HepG2 (cell line): ENCODE measurements around the gene SRP14. TPM values are rescaled to one million over a fixed set of nuclear protein-coding genes. Genes with fewer than 3 reads are reported as not detected.

Experiments used
- ATAC-seq: fragments of 200-7000 bp; cut with Tn5 transposase; 3 replicates; pipeline ENCODE4 v1.9.1; 2020; ENCODE audit warnings: mild to moderate bottlenecking, moderate library complexity
- BruUV-seq: library from RNA; stranded (reverse); fragments of 400-500 nt; replicated peaks from 2 replicates; lab custom pipeline; 2021; lab: Mats Ljungman, UMichigan
- CTCF ChIA-PET: fragments of 300-600 bp; formaldehyde crosslinking; extraction: SDS; loops from one replicate; lab custom pipeline; 2021; ENCODE audit warnings: low total read pairs, inconsistent platforms, low intra/inter-chr PET ratio; lab: Yijun Ruan, JAX
- POLR2A ChIA-PET: fragments of 350-600 bp; sonication (Branson Sonifier 250); formaldehyde crosslinking; loops from one replicate; lab custom pipeline; 2020; ENCODE audit warnings: antibody characterized with exemption, inconsistent platforms; lab: Yijun Ruan, JAX
- DNase-seq: peaks from one replicate; pipeline ENCODE4 v3.0.0-alpha.2; 2015; ENCODE audit warnings: low spot score
- FAIRE-seq: peaks from 3 replicates; lab custom pipeline; 2011; peaks lifted over from hg19 to GRCh38; lab: Jason Lieb, UNC
- H2AFZ ChIP-seq: one replicate; pipeline ENCODE4 v1.6.1; 2011; ENCODE audit warnings: low read length, inconsistent platforms
- H3K27ac ChIP-seq: fragments of 300-600 bp; 3 replicates; pipeline ENCODE4 v1.8.0; 2011; ENCODE audit warnings: mixed run types, mild to moderate bottlenecking, mixed read lengths, low read length, inconsistent platforms; ENCODE audit not compliant: insufficient read depth; ENCODE audit errors: extremely low read length
- H3K27me3 ChIP-seq, 2 experiments: fragments of 200-600 bp in 1 of 2; 2 replicates in 1 of 2; 3 replicates in 1 of 2; pipeline versions ENCODE4 v1.6.0 to v1.8.0; 2011; ENCODE audit warnings: low read length in 2 of 2, mild to moderate bottlenecking in 2 of 2, moderate library complexity in 2 of 2, inconsistent platforms in 1 of 2; ENCODE audit not compliant: insufficient read depth in 2 of 2, control insufficient read depth in 1 of 2
- H3K36me3 ChIP-seq, 2 experiments: fragments of 200-600 bp in 1 of 2; replicated peaks in 1 of 2; 2 replicates in 1 of 2; 3 replicates in 1 of 2; pipeline versions ENCODE4 v1.5.1 to v1.8.0; 2011; ENCODE audit warnings: low read length in 2 of 2, inconsistent platforms in 1 of 2; ENCODE audit not compliant: insufficient read depth in 2 of 2, control insufficient read depth in 1 of 2
- H3K4me1 ChIP-seq: 2 replicates; pipeline ENCODE4 v1.5.1; 2012; ENCODE audit warnings: low read length, inconsistent platforms; ENCODE audit not compliant: insufficient read depth
- H3K4me2 ChIP-seq: 2 replicates; pipeline ENCODE4 v1.6.0; 2011; ENCODE audit warnings: low read depth, low read length, inconsistent platforms
- H3K4me3 ChIP-seq, 3 experiments: fragments of 200-600 bp in 1 of 3; sonication (generic), shearing (Covaris generic) in 1 of 3; replicated peaks in 1 of 3; 2 replicates each; pipeline ENCODE4 v1.5.1; 2011 to 2016; ENCODE audit warnings: low read length in 3 of 3, inconsistent platforms in 2 of 3, low read depth in 2 of 3, mild to moderate bottlenecking in 2 of 3, control low read depth in 1 of 3, mixed read lengths in 1 of 3; ENCODE audit not compliant: insufficient read depth in 1 of 3
- H3K79me2 ChIP-seq: one replicate; pipeline ENCODE4 v1.6.1; 2011; ENCODE audit warnings: low read length, inconsistent platforms; ENCODE audit not compliant: insufficient read depth
- H3K9ac ChIP-seq: 2 replicates; pipeline ENCODE4 v1.6.0; 2011; ENCODE audit warnings: mild to moderate bottlenecking, low read depth, low read length, inconsistent platforms; ENCODE audit not compliant: insufficient read depth
- H3K9me3 ChIP-seq: 2 replicates; pipeline ENCODE4 v1.5.1; 2012; ENCODE audit warnings: mild to moderate bottlenecking, low read length
- H4K20me1 ChIP-seq: 2 replicates; pipeline ENCODE4 v1.6.0; 2011; ENCODE audit warnings: inconsistent platforms, mild to moderate bottlenecking, low read length, moderate library complexity; ENCODE audit not compliant: insufficient read depth
- CENPBD1 ChIP-seq: sonication (generic); formaldehyde crosslinking; IDR thresholded peaks from 2 replicates; pipeline ENCODE4 v1.8.0; 2022; ENCODE audit warnings: missing genetic modification reagents, low read depth, mild to moderate bottlenecking, borderline replicate concordance
- CTCF ChIP-seq: sonication (generic); formaldehyde crosslinking; IDR thresholded peaks from 2 replicates; pipeline ENCODE4 v1.5.0; 2020; ENCODE audit warnings: mild to moderate bottlenecking, missing genetic modification reagents, moderate library complexity
- RAD21 ChIP-seq: fragments of 450-650 bp; formaldehyde crosslinking; IDR thresholded peaks from 2 replicates; pipeline ENCODE4 v1.5.0; 2020; ENCODE audit warnings: mild to moderate bottlenecking
- SRF ChIP-seq: IDR thresholded peaks from 2 replicates; pipeline ENCODE4 v1.6.1; 2011; ENCODE audit warnings: mild to moderate bottlenecking, low read depth, low read length, moderate library complexity
- STAG1 ChIP-seq: sonication (generic); formaldehyde crosslinking; IDR thresholded peaks from 2 replicates; pipeline ENCODE4 v1.4.0; 2020; ENCODE audit warnings: missing genetic modification reagents
- TP53 ChIP-seq: sonication (generic); formaldehyde crosslinking; conservative IDR thresholded peaks from 2 replicates; pipeline ENCODE4 v1.4.0; 2020; ENCODE audit warnings: missing genetic modification reagents
- ZFP36 ChIP-seq: fragments of 150-350 bp; IDR thresholded peaks from 2 replicates; pipeline ENCODE4 v1.6.1; 2018; ENCODE audit warnings: borderline replicate concordance, low read length, low read depth; ENCODE audit not compliant: partially characterized antibody
- WGBS: methylation state at CpG from one replicate; pipeline ENCODE4 v1.1.6; 2017; ENCODE audit warnings: low lambda C conversion rate; 5-methylcytosine and 5-hydroxymethylcytosine counted together
- in situ Hi-C: cut with HindIII; loops from 2 replicates; pipeline ENCODE4 v1.10.0; 2017; ENCODE audit warnings: low pct_unique_long_range_greater_than_20kb; ENCODE audit not compliant: extremely low pct_ligation_motif_present
- intact Hi-C: fragments of 100-400 bp; cut with micrococcal nuclease; formaldehyde crosslinking; loops from one replicate; pipeline ENCODE4 v1.10.0; 2022; ENCODE audit not compliant: unreplicated experiment
- polyA plus RNA-seq, 8 experiments: library from polyadenylated mRNA; depleted of rRNA in 3 of 8; stranded (reverse) in 7 of 8; unstranded in 1 of 8; fragments of >200 nt; fragmentation: Illumina TruSeq in 4 of 8; extraction: Trizol in 4 of 8; gene quantifications; 2 replicates each; pipeline versions ENCODE4 v1.2.1 to v1.2.3, GENCODE V29; 2011 to 2016; ENCODE audit warnings: low read depth in 4 of 8, missing spikeins in 1 of 8, mixed read lengths in 1 of 8; ENCODE audit not compliant: insufficient read depth in 1 of 8
- total RNA-seq, 5 experiments: library from RNA; depleted of rRNA; stranded (reverse); fragments of >200 nt; fragmentation: Illumina TruSeq; extraction: Trizol; gene quantifications; 2 replicates each; pipeline ENCODE4 v1.2.3, GENCODE V29; 2016; ENCODE audit warnings: low read depth in 1 of 5

The SRP14 gene
- total and polyA plus RNA-seq, 2 of the 13 experiments (the other 11 are each of a cell fraction or from before 2014, with no cell fraction given): 208 to 356 TPM

- peaks cover 15% of the 10 kb centered on the region for H3K4me1 ChIP-seq
These were observed 14.3 kb upstream of the SRP14 start for GRCh38 chr15:40053079-40053830.

More at GRCh38 chr15:40053079-40053830, 14.3 kb upstream of the SRP14 start:
- no peaks in the 10 kb centered on the region for H4K20me1 ChIP-seq
- H2AFZ ChIP-seq: no peak overlapping the region
- TF ChIP-seq ZFP36 (peak; percentile 31), SRF (no peak), TP53 (CRISPR knock-in tag) (no peak), RAD21 (CRISPR knock-in tag) (0 out of 2 replicates have a peak, but pooled peaks have one; percentile 40), CTCF (peak; percentile 40), CENPBD1 (CRISPR knock-in tag) (no peak), STAG1 (CRISPR knock-in tag) (peak; percentile 58)
- in situ Hi-C loops (no loop called here), intact Hi-C loops (no loop called here)
- no peak overlapping the region for H3K27ac ChIP-seq
- POLR2A ChIA-PET: interaction anchor here (0.9 to 2.3 kb wide), 2 partner anchors 28 to 56 kb away, joined by 3 to 7 read pairs; no protein-coding TSS in a partner anchor
- no peaks in the 10 kb centered on the region for H3K79me2 ChIP-seq
- H3K36me3 ChIP-seq: peaks cover 0 to 2% of the 10 kb centered on the region in 2 experiments; a peak in 1 of 5 replicates
- BruUV-seq: no TSS peak
- H3K9ac ChIP-seq: no peak overlapping the region
- no peak for DNase-seq
- CTCF ChIA-PET: no interaction called here
- H3K4me2 ChIP-seq: no peak overlapping the region
- ATAC-seq: no peak
- no peaks in the 10 kb centered on the region for H3K9me3 ChIP-seq
- H3K4me3 ChIP-seq: no peak overlapping the region
- H3K27me3 ChIP-seq: no peaks in the 10 kb centered on the region
- no peak for FAIRE-seq
- 77% methylated on average over 12 of the region's 12 CpGs for WGBS
